GM15510 (cell line): ENCODE measurements around the gene MBLAC1.

Source experiments
- POLR2A ChIP-seq: IDR thresholded peaks from 3 replicates; pipeline ENCODE4 v1.6.1; 2011; ENCODE audit warnings: borderline replicate concordance; ENCODE audit not compliant: insufficient read length; ENCODE audit errors: extremely low read depth

The MBLAC1 gene

DNA sequence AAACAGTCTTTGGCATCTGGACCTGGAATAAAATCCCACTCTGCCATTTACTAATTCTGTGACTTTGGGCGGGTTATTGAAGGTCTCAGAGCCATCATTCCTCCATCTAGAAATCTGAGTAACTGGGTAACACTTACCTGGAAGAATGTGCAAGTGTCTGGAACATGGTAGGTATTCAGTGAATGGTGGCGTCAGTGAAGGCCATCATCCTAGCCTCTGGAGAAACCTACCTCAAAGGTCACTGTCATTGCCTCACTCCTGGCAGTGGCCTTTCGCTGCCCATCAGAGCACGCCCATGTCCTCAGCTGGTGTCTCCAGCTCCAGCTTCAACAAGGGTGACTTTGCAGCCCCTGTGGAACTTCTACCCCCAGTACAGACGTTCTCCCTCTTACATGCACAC lies 37.1 kb downstream of the MBLAC1 start:
- no peak for TF ChIP-seq POLR2A

DNA sequence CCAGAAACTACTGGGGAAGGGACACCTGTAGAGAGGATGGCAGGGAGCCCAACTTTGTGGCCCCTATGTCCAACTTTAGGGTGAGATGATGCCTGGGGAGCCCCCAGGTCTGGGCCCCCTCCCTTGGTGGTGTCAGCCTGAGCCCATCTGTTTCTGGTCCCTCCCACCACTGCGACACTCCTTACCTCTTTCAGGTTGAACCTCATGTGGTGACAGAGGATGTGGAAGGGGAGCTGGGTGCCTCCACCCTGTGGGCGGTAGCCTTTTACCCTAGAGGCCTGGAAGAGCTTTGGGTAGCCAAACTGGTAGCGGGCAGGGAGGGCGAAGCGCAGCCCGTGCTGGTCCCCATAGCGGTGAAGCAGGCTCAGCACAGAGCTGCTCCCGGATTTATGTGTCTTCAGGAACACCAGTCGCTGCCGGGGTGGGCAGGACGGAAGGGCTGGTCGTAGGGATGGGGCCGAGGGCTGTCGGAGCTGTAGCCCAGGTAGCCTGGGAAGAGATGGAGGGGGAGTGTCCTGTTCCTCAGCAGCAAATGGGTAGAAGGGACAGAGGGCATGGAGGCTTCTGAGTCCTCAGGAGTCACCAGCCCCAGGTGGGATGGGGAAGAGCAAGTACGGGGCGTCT lies 39.7 kb downstream of the MBLAC1 start:
- no peak for TF ChIP-seq POLR2A

DNA sequence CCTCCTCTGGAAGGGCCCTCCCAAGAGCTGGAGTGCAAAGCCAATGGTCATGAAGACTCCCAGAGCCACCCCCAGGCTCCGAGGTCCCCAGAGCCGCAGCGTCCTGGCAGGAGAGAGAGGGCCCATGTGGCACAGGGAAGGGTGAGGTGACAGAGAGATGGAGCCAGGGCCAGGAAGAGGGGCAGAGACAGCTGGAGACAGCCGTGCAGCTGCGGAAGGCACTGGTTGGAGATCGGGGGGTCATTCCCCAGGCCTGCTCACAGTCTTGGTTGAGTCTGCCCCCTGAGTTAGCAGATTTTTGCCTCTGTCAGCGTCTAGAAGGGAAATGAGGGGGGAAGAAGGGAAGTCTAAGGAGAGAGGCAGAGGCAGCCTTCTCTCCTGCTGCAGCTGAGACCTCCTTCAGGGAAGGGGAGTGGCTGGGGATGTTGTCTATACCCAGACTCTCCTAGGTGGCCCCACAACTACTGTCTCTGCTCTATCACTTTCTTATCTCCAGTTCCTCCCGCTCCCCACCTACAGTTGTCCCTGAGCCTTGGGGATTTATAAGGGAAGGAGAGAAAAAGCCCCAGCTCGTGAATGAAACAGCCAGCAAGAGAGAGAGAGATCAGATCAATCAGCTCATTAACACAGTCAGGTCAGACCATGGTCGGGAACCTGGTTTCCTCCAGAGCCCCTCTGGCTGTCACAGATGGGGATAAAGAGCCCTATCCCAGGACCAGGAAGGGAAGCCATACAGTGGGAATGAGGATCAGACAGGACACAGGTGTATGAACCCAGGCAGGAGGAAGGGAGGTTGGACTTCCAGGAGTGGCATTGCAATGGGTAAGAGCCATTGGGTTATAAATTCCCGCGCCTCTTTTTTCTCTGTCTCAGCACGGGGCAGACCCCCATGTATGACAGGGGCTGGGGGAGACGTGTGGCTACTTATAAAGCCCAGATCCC lies 40.5 kb downstream of the MBLAC1 start:
- TF ChIP-seq POLR2A: no peak

DNA sequence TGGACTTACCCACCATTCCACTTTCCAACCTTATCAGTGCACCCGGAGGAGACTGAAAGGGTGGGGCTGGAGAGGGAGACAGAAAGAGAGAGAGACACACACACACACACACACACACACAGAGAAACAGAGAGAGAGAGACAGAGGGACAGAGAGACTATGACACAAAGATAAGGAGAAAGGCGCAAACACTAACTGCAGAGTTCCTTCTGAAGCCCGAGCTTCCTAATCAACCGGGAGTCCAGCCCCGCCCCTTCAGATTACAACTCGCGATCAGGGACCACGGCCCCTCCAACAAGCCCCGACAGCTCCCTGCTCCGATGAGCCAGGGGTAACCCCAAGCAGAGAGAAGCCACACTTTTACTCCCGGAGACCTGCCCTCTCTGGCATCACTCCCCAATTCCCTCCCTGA lies 41.2 kb downstream of the MBLAC1 start:
- TF ChIP-seq POLR2A: no peak

DNA sequence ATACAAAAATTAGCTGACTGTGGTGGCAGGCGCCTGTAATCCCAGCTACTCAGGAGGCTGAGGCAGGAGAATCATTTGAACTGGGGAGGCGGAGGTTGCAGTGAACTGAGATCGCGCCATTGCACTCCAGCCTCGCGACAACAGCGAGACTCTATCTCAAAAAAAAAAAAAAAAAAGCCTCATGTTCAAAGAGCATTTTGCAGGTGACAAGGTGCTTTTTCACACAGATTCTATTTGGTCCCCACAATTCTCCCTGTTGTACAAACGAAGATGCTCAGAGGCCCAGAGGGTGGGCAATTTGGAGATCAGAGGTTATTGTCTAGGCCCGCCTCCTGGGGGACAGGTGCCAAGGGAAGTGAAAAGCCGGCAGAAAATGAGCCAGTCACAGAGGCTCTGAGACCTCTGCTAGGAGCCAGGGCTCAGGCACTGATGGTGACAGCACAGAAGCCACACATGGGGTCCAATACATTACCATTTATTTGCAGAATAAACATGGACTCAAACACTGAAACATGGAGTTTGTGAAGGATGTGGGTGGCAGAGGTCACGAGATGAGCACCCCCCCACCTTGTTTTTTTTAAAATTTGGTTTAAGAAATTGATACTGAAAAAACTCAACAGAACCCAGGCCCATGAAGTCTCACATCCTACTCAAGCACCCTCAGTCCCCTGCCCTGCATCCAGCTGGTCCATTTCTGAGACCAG lies 42.5 kb downstream of the MBLAC1 start:
- no peak for TF ChIP-seq POLR2A

DNA sequence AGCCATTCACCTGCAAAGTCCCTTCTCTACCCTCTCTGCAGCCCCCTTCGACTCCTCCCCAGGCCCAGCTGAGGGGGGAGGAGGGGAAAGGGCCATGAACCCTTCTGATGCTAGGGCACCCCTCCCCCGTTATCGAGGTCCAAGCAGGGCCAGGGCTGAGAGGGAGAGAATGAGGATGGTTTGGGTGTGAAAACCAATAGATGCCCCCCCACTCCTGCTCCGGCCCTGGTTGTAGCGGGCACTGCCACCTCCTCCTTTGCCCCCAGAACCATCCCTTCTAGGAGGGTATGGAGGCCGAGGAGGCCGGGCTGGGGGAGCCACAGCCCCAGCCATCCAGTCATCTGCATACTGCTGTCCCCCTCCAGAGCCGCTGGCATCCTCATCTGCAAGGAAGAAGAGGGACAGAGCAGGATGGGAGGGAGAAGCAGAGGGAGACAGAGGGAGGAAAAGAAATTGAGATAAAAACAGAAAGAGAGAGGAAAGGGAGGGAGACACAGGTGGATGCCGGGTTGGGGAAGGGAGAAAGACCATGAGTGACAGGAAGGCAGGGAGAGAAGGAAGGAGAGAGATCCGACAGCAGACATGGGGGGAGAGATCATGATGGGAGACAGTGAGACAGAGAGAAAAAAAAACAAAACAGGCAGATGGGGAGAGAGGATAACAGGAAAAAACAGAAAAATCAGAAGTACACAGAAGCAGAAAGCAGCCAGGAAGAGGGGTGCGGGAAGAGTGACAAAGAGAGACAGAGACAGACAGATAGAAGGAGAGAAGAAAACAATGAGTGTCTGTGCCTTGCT lies 43.5 kb downstream of the MBLAC1 start:
- TF ChIP-seq POLR2A: no peak

DNA sequence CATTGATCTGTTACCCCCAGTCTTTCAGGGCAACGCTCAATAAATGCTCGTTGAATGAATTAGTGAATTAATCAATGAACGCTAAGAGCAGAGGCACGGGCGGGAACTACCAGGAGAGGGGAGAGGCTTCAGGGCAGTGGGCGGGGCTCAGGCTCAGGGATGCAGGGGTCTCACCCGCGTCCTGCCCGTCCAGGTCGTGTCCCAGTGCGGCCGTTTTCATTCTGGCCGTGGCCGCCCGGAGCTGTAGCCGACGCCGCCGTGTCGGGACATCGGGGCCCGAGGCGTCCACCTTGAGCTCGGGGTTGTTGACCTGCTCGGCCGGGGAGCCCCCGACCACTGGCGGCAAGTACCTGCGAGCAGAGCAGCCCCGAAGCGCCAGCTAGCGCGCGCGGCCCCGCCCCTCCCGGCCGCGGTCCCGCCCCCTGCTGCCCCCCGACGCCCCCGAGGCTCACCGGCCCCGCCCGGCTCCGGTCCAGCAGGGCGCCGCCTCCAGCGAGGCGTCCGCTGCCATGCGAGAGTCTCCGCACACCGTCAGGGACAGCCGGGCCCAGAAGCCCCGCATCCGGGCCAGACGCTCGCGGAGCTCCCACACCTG lies 44.4 kb downstream of the MBLAC1 start:
- TF ChIP-seq POLR2A: no peak

DNA sequence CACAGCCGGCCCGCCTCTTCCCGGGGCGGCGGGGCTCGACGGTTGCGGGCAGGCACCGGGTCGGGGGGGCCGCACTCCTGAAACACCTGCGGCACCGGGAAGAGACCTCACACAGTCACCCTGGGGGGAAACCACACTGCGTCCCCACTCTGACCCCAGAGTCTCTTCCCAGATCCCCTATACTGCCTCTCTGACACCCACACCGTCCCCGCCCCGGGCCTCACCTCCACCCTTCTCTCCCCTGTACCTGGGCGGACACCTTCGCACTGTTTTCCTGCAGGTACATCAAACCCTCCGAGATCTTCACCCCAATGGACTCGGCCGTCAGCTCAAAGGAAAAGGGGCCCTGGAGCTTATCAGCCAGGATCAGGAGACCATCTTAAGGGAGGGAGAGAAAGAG lies 45.1 kb downstream of the MBLAC1 start:
- TF ChIP-seq POLR2A: no peak

DNA sequence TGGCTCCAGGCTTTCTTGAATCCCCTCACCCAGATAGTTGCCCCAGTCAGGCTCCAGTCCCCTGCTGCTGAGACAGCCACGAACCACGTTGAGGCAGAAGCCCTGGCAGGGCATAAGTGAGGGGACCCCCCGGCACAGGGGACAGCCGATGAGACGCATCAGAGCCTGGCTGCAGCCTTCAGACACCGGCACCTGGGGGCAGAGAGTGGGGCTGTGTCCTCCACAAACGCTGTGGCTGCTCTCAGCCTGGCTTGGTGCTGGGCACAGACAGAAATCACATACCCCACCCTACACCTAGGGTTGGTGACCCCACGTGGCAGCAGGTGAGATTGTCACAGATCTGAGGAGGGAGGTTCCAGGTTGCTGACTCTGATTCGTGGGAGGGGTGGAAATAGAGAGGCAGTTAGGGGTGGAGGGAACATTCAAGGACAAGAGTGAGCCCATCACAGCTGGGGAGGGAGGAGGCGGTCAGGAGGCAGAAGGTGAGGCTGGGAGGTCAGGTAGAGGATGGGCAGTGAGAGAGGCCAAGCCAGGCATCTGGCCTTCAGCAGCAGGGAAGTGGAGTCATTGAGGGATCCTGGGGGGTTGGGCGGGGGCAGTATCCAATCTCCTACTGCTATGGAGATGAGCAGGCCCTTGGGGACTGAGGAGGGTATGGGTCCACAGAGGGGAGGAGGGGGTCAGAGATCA lies 47.2 kb downstream of the MBLAC1 start:
- TF ChIP-seq POLR2A: no peak

DNA sequence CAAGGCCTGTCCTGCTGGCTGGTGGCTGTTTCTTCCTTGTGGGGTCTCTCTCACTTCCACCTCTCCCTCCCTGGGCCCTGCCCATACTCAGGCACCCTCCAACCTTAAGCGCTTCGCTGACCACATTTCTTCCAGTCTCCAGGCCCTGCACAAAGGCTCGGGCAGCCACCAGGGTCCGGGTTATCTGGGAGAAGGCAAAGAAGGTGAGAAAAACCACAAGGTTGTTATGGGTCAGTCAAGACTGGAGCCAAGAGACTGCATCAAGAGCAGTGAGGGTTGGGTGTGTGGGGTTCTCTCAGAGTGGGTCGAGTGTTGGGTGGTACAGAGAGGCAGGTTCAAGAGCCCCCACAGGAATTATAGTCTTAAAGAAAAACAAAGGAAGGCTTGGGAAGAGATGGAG lies 47.8 kb downstream of the MBLAC1 start:
- TF ChIP-seq POLR2A: no peak

DNA sequence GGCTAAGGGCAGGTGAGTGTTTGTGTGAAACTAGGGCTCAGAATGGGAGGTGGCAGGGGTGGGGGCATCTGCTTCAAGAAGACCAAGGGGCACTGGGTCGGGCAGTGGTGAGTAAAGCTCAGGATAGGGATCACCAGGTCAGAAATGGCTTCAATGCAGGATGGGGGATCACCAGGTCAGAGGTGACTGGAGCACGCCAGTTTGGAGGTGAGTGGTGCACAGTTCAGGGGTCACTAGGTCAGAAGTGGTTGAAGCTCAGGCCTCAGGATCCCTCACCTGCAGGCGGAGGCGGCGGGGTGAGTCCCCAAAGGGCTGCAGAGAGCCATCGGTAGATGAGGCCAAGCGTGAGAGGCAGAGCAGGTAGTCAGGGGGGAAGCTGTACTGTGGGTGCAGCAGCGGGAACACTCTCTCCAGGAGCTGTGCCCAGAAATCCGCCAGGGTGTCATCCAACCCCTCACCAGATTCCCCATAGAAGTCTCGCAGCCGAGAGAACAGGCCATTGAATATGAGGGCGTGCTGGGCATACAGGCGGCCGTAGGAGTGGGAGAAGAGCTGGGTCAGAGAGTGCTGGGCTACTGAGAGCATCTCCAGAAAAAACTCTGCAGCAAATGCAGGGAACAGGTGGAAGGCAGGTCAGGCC lies 48.6 kb downstream of the MBLAC1 start:
- TF ChIP-seq POLR2A: no peak

DNA sequence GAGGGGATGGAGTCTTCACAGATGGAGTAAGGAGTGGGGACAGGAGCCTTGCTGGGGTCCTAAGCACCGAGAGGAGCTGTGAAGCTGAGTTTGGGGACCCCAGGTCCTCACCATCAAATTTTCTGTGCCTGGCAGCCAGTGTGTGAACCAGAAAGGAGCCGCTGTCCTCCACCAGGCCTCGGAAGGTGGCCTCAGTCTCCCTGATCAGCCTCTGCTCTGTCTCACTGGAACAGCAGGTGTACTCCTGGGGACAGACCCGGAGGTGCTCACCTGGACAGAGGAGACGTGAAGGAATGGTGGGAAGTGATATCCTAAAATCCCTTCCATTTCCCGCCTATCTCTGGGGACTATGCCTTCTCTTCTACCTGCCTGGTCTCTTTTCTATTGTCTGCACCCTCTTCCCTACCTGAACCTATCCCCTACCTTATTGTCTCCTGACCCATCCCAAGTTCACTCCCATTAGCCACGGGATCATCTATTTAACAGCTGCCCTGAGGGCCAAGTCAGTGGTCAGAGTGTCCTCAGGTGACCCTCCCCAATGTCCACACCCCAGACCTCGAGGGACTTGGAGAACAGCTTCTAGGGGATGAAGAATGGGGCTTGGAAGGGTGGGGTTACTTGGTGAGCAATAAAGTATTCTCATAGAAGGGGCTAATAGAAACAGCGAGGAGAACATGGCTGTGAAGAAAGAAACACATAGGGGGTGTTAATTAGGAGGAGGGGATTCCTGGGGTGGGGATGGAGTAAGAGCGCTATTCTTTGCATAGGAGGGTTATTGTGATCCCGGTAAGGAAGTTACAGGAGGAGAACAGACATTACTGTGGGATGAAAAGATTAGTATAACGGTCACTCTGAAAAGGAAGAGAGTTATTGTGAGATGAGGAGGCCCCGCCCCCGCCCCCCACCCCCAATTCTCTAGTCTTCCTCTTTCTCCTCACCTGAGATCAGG lies 49.6 kb downstream of the MBLAC1 start:
- TF ChIP-seq POLR2A: no peak
